CD4-positive, alpha-beta memory T cell (primary cell): ENCODE measurements around the gene CRTC2. TPM values are rescaled to one million over a fixed set of nuclear protein-coding genes. Genes with fewer than 3 reads are reported as not detected.
"Not testable (repeated sequence)": the region's sequence is repeated elsewhere in the genome, so short reads cannot be mapped to it uniquely, and the experiment has no call there.

Source experiments
- CTCF ChIA-PET: fragments of 350-600 bp; sonication (Branson Sonifier 250); formaldehyde crosslinking; loops from one replicate; lab custom pipeline; 2021; ENCODE audit warnings: inconsistent platforms; ENCODE audit not compliant: partially characterized antibody; lab: Charles Lee
- POLR2A ChIA-PET: fragments of 350-600 bp; sonication (Branson Sonifier 250); formaldehyde crosslinking; loops from one replicate; lab custom pipeline; 2021; ENCODE audit not compliant: partially characterized antibody; lab: Charles Lee
- DNase-seq, 5 donors: peaks; one replicate each; pipeline versions ENCODE4 v3.0.0 to v3.0.0-alpha.2; 2020 to 2022; ENCODE audit warnings: mixed read lengths in 1 of 5
- H3K27ac ChIP-seq: one replicate; pipeline ENCODE4 v1.7.0; 2013; ENCODE audit warnings: low read depth, low read length
- H3K27me3 ChIP-seq: 2 replicates; pipeline ENCODE4 v1.7.0; 2013; ENCODE audit warnings: mild to moderate bottlenecking, low read length, moderate library complexity; ENCODE audit not compliant: insufficient read depth
- H3K36me3 ChIP-seq: 2 replicates; pipeline ENCODE4 v1.7.0; 2013; ENCODE audit warnings: mild to moderate bottlenecking, low read length, moderate library complexity; ENCODE audit not compliant: insufficient read depth
- H3K4me1 ChIP-seq: 2 replicates; pipeline ENCODE4 v1.7.0; 2013; ENCODE audit warnings: mild to moderate bottlenecking, low read length, moderate library complexity; ENCODE audit not compliant: insufficient read depth
- H3K4me3 ChIP-seq, 2 donors: one replicate each; pipeline ENCODE4 v1.7.0; 2013; ENCODE audit warnings: low read length in 2 of 2, mild to moderate bottlenecking in 1 of 2
- H3K9me3 ChIP-seq, 2 donors: one replicate each; pipeline ENCODE4 v1.7.0; 2013; ENCODE audit warnings: low read length in 2 of 2, control low read depth in 1 of 2; ENCODE audit not compliant: control insufficient read depth in 1 of 2
- H3K27ac Mint-ChIP-seq, 7 donors: one replicate each; pipeline ENCODE4 v1.8.0; 2020 to 2021; ENCODE audit warnings: mixed read lengths in 7 of 7, mild to moderate bottlenecking in 6 of 7, inconsistent platforms in 3 of 7, moderate library complexity in 3 of 7
- H3K27me3 Mint-ChIP-seq, 2 donors: one replicate each; pipeline ENCODE4 v1.8.0; 2020 to 2021; ENCODE audit warnings: mixed read lengths in 2 of 2
- H3K36me3 Mint-ChIP-seq, 2 donors: one replicate each; pipeline ENCODE4 v1.8.0; 2020 to 2021; ENCODE audit warnings: mixed read lengths in 2 of 2, inconsistent platforms in 1 of 2, mild to moderate bottlenecking in 1 of 2
- H3K4me1 Mint-ChIP-seq, 4 donors: one replicate each; pipeline ENCODE4 v1.8.0; 2020 to 2021; ENCODE audit warnings: mixed read lengths in 4 of 4, mild to moderate bottlenecking in 1 of 4
- H3K4me3 Mint-ChIP-seq, 8 donors: one replicate each; pipeline ENCODE4 v1.8.0; 2020 to 2021; ENCODE audit warnings: mixed read lengths in 8 of 8, mild to moderate bottlenecking in 7 of 8, moderate library complexity in 6 of 8, inconsistent platforms in 3 of 8
- H3K9me3 Mint-ChIP-seq, 8 donors: one replicate each; pipeline ENCODE4 v1.8.0; 2020 to 2021; ENCODE audit warnings: mixed read lengths in 8 of 8, mild to moderate bottlenecking in 5 of 8, inconsistent platforms in 3 of 8, moderate library complexity in 1 of 8
- intact Hi-C: fragments of 100-400 bp; cut with micrococcal nuclease; formaldehyde crosslinking; loops from one replicate; pipeline ENCODE4 v1.15.1; 2023
- polyA plus RNA-seq, 2 donors: library from polyadenylated mRNA; unstranded; fragments of 300-500 nt; fragmentation: Illumina TruSeq; gene quantifications; one replicate each; pipeline ENCODE4 v1.2.3, GENCODE V29; 2021
- total RNA-seq, 2 experiments: library from RNA; stranded (reverse); gene quantifications; one replicate each; pipeline ENCODE4 v1.2.3, GENCODE V29; 2021

CRTC2 gene
- total and polyA plus RNA-seq, 4 experiments from 2014 or later = 12.3 to 113 (median 83.0) TPM

- ChIA-PET CTCF (interaction anchor here (1.1 to 11.0 kb wide), 10 partner anchors 9 to 234 kb away, joined by 3 to 169 read pairs (median 6); partner anchors contain the start of genes CREB3L4, DENND4B, SLC27A3 and SLC39A1), POLR2A (interaction anchor here (1.0 to 8.0 kb wide), 5 partner anchors 9 to 188 kb away, joined by 3 to 164 read pairs (median 16); partner anchors contain the start of genes CREB3L4, DENND4B and JTB)
- H3K9me3 ChIP-seq = no peaks in the 10 kb centered on the region
- DNase-seq = no peak
- Mint-ChIP-seq H3K9me3 (no peaks in the 10 kb centered on the region), H3K36me3 (no peaks in the 10 kb centered on the region), H3K4me1 (peaks cover 6 to 15% (median 12%) of the 10 kb centered on the region in 4 donors), H3K27ac (peak overlapping the region in 2 of 7 donors; percentile 6 to 51), H3K27me3 (peaks cover 4 to 5% of the 10 kb centered on the region in 2 donors), H3K4me3 (no peak overlapping the region)
- no peaks in the 10 kb centered on the region for H3K36me3 ChIP-seq
- intact Hi-C loops = no loop called here
- no peak overlapping the region for H3K4me3 ChIP-seq
- no peak overlapping the region for H3K27ac ChIP-seq
- peaks cover 10% of the 10 kb centered on the region for H3K4me1 ChIP-seq
- H3K27me3 ChIP-seq = no peaks in the 10 kb centered on the region
Observed at GRCh38 chr1:153985341-153985912, 27.0 kb upstream of the CRTC2 start.

- Histone ChIP-seq H3K27me3 (no peaks in the 10 kb centered on the region), H3K4me3 (no peak overlapping the region), H3K27ac (no peak overlapping the region), H3K4me1 (peaks cover 4% of the 10 kb centered on the region), H3K9me3 (no peaks in the 10 kb centered on the region), H3K36me3 (no peaks in the 10 kb centered on the region)
- DNase-seq = no peak
- Mint-ChIP-seq H3K9me3 (no peaks in the 10 kb centered on the region), H3K36me3 (no peaks in the 10 kb centered on the region), H3K27ac (no peak overlapping the region), H3K27me3 (peaks cover 4 to 5% of the 10 kb centered on the region in 2 donors), H3K4me3 (no peak overlapping the region), H3K4me1 (peaks cover 5 to 12% (median 9%) of the 10 kb centered on the region in 4 donors)
- intact Hi-C loops = no loop called here
- POLR2A ChIA-PET = interaction anchor here (1.0 to 8.0 kb wide), 3 partner anchors 8 to 186 kb away, joined by 3 to 164 read pairs (median 4); partner anchors contain the start of genes CREB3L4 and JTB
- CTCF ChIA-PET = interaction anchor here (0.8 to 11.0 kb wide), 6 partner anchors 19 to 200 kb away, joined by 3 to 169 read pairs (median 18); partner anchors contain the start of genes CREB3L4, DENND4B and SLC39A1
Observed at GRCh38 chr1:153984123-153984894, 25.9 kb upstream of the CRTC2 start.

- H3K9me3 ChIP-seq, H3K36me3 ChIP-seq, H3K27me3 Mint-ChIP-seq, H3K9me3 Mint-ChIP-seq, CTCF ChIA-PET, H3K27me3 ChIP-seq, DNase-seq, H3K4me3 ChIP-seq, H3K27ac ChIP-seq, intact Hi-C loops: not testable (repeated sequence)
- Mint-ChIP-seq H3K4me3 (peak overlapping the region in 1 of 8 donors; percentile 30), H3K27ac (peak overlapping the region in 1 of 7 donors; percentile 33), H3K36me3 (peaks cover 0 to 11% of the 10 kb centered on the region in 2 donors), H3K4me1 (peaks cover 8 to 26% (median 17%) of the 10 kb centered on the region in 4 donors)
- POLR2A ChIA-PET = interaction anchor here (1.3 to 1.8 kb wide), 2 partner anchors 9 to 11 kb away, joined by 6 to 8 read pairs; partner anchors contain the start of gene RPS27
- H3K4me1 ChIP-seq = peaks cover 12% of the 10 kb centered on the region
Observed at GRCh38 chr1:153981735-153982134, 23.3 kb upstream of the CRTC2 start.

GRCh38 chr1:153979091-153979490, 20.7 kb upstream of the CRTC2 start:
- H3K9me3 Mint-ChIP-seq, H3K27me3 ChIP-seq, intact Hi-C loops, H3K4me3 ChIP-seq, H3K27me3 Mint-ChIP-seq, DNase-seq, H3K27ac ChIP-seq, H3K9me3 ChIP-seq: not testable (repeated sequence)
- H3K4me3 Mint-ChIP-seq = peak overlapping the region in 5 of 8 donors; percentile 31 to 97 (median 66)
- H3K4me1 Mint-ChIP-seq = peaks cover 15 to 44% (median 28%) of the 10 kb centered on the region in 4 donors
- H3K27ac Mint-ChIP-seq = peak overlapping the region in 2 of 7 donors; percentile 69 to 87
- H3K36me3 Mint-ChIP-seq = peaks cover 14 to 33% of the 10 kb centered on the region in 2 donors
- H3K36me3 ChIP-seq = peaks cover 14% of the 10 kb centered on the region
- peaks cover 25% of the 10 kb centered on the region for H3K4me1 ChIP-seq
- ChIA-PET POLR2A (interaction anchor here (2.0 to 7.4 kb wide), 8 partner anchors 9 to 203 kb away, joined by 9 to 164 read pairs (median 56); partner anchors contain the start of genes CREB3L4, CRTC2, DENND4B and GATAD2B), CTCF (interaction anchor here (1.9 to 2.2 kb wide), 3 partner anchors 9 to 34 kb away, joined by 6 to 35 read pairs (median 25); partner anchors contain the start of genes DENND4B, RAB13 and RPS27)

GRCh38 chr1:153978274-153978909, 20.0 kb upstream of the CRTC2 start:
- Histone ChIP-seq H3K9me3 (no peaks in the 10 kb centered on the region), H3K4me3 (peak overlapping the region; percentile 94), H3K36me3 (peaks cover 21% of the 10 kb centered on the region), H3K4me1 (peaks cover 25% of the 10 kb centered on the region), H3K27me3 (no peaks in the 10 kb centered on the region), H3K27ac (peak overlapping the region; percentile 92)
- Mint-ChIP-seq H3K27ac (peak overlapping the region; percentile 87 to 97 (median 96)), H3K9me3 (no peaks in the 10 kb centered on the region), H3K27me3 (no peaks in the 10 kb centered on the region), H3K4me1 (peaks cover 15 to 47% (median 28%) of the 10 kb centered on the region in 4 donors), H3K36me3 (peaks cover 15 to 35% of the 10 kb centered on the region in 2 donors), H3K4me3 (peak overlapping the region; percentile 93 to 98 (median 97))
- intact Hi-C loops = no loop called here
- POLR2A ChIA-PET = interaction anchor here (0.9 to 7.4 kb wide), 21 partner anchors 10 to 447 kb away, joined by 3 to 164 read pairs (median 7); partner anchors contain the start of genes CHTOP, CREB3L4, CRTC2 and DENND4B
- no peak for DNase-seq
- CTCF ChIA-PET = interaction anchor here (1.0 to 5.2 kb wide), 8 partner anchors 10 to 182 kb away, joined by 3 to 55 read pairs (median 6); partner anchors contain the start of genes CREB3L4, DENND4B, GATAD2B and RAB13
